HG02610 (cell line): ENCODE measurements around the gene RNASEH2A.

ENCODE experiments used
- ATAC-seq: cut with Tn5 transposase; IDR thresholded peaks from one replicate; pipeline ENCODE4 v1.9.1; 2021; ENCODE audit warnings: mild to moderate bottlenecking, moderate library complexity; ENCODE audit not compliant: unreplicated experiment

RNASEH2A gene

DNA sequence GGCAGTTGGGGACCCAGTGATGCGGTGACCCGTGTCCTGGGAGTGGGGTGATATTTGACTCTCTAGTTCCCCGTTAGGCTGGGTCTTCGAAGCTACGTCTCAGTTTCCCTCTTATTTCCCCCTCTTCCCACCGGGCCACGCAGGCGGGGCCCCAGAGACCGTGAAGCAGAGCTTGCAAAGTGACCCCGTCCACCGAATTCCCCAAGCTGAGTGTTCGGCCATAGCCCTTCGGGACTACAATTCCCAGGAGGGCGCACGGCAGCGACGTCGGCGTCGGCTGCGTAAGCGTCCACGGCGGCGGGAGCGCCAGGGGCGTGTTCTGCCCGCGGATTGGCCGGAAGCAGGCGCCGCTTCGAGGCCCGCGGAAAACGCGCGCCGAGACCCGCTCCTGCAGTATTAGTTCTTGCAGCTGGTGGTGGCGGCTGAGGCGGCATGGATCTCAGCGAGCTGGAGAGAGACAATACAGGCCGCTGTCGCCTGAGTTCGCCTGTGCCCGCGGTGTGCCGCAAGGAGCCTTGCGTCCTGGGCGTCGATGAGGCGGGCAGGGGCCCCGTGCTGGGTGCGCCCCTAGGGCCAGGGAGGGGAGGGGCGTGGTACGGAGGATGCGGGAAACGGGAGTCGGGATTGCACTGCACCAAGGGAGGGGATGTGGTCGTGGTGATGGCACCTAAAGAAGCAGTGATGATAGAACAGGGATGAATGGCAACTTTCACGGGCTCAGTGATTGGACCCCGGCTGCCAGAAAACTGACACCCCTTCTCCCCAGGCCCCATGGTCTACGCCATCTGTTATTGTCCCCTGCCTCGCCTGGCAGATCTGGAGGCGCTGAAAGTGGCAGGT is at the start of gene RNASEH2A:
RNASEH2A (plus strand) TSS at position 343 of the 840 bp plus-strand sequence; CDS start at position 433, 90 bp downstream.
- peak; percentile 75 for ATAC-seq

- no peak for ATAC-seq
These were observed 48.7 kb upstream of the RNASEH2A start for GRCh38 chr19:12757544-12758274.

DNA sequence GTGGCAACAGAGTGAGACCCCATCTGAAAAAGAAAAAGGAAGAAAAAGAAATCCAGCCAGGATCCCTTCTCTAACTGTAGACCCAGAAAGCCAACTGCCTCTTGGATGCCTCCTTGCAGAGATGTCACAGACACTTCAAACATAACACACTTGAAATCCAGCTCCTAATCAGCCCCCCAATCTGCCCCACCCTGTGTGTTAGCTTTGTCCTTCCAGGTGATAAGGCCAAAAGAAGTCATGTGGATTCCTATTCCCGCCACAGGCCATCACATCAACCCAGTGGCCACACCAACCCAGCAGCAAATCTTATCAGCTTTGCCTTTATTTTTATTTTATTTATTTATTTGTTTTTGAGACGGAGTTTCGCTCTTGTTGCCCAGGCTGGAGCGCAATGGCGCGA is 46.7 kb upstream of the RNASEH2A start:
- no peak for ATAC-seq

DNA sequence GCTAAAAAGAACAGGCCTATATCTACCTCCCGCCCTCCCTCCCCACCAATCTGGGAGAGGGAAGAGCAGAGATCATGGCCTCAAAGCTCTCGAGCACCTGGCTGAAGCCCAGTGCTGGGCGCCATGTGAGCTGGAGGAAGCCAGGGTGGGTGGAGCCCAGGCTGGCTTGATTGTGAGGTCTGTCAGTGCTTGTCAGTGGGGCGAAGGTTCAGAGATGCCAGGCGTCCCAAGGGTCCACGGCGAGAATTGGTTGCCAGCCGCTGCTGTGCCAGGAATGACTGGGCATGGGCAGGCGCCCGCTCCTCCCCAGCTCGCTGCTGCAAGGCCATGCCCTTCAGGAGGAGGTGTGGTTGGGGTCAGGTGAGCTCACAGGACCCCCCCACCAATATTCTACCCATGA is 43.3 kb upstream of the RNASEH2A start:
- ATAC-seq = no peak

GRCh38 chr19:12764698-12765097 is 41.7 kb upstream of the RNASEH2A start:
- no peak for ATAC-seq

DNA sequence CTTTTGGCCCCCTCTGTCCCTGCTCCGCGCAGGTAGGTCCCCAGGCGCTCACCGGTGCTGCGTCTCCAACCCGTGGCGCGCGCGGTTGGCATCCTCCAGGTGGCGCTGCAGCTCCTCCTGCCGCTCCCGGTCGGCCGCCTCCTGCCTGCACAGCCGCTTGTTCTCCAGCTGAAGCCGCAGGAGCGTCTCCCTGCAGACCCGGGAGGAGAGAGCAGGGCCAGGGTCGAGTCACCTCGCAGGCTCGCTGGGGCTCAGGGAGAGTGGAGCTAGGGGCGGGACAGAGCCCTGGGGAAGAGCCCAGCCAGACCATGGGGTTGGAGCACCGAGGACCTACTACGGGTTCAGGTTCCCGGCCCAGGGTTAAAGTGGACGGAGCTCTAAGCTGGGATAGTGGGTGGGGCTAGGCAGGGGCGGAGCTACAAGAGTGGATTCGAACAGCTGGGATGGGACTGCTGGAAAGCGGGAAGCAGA is 40.3 kb upstream of the RNASEH2A start:
- no peak for ATAC-seq

- no peak for ATAC-seq
These were observed 39.2 kb upstream of the RNASEH2A start for GRCh38 chr19:12767150-12767549.

DNA sequence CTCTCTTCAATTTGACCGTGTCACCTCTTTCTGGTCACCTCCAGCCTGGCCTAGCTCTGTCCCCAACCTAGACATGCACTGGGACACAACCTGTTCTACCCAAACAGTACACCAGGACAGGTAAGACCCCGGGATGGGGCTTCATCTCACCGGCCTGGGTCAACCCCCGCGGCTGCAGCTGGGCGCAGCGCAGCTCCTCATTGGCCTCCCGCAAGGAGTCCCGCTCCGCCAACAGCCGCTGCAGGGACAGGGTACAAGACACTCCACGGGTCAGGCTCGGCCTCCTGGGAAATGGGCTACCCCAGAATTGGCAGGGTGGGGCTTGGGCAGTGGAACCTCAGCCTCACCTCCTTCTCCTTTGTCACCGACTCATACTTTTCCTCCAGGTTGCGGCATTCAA is 38.7 kb upstream of the RNASEH2A start:
- ATAC-seq = no peak

DNA sequence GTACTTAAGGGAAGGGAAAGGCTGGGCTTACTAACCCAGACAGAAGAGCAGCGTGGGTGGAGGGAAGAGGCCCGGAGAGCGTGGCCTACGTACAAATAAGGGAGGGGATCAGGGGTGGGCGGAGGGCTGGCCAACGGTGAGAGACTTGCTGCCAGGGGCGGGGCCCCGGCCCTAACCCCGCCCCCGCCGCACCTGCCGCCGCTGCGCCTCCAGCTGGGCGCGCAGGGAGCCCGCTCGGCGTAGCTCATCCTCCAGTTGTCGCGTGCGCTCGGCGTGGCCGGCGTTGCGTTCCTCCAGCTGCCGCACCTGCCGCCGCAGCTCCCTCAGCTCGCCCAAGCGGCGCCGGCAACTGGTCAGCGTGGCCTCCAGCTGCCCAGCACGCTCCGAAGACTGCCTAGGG is 36.7 kb upstream of the RNASEH2A start:
- ATAC-seq = no peak

- ATAC-seq = no peak
These were observed 35.5 kb upstream of the RNASEH2A start for GRCh38 chr19:12770922-12771321.

DNA sequence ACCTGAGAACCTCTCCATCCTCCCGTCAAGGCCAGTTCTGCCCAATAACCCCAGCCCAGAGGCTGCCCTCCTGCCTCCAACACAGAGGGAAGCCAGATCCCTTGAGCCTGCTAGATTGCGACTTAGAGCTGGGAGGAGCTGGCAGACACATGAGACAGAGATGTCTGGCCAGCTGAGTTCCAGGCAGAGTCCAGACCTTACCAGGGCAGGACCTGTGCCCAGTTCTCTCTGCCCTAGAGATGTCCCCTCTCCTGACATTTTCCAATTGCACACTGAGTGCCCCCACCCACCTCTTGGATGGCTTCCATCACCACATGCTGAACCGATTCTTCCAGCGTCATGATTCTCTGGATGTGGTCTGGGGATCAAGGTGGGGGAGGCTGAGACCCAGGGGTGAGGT is 34.1 kb upstream of the RNASEH2A start:
- no peak for ATAC-seq

DNA sequence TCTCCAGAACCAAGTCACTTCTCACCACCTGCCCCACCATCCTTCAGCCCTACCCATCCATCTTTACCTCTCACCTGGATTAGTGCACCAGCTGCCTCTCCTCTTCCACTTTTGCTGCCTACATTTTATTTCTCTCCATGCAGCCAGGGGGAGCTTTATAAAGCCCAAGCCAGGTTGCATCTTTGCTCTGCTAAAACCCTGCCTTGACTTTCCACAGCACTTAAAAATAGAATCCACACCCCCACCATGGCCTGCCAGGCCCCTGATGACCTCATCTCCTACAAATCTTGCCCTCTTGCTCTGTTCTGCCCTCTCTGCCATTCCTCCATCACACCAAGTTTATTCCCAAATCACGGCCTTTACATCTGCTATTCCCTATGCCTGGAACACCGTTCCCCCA is 32.8 kb upstream of the RNASEH2A start:
- no peak for ATAC-seq

DNA sequence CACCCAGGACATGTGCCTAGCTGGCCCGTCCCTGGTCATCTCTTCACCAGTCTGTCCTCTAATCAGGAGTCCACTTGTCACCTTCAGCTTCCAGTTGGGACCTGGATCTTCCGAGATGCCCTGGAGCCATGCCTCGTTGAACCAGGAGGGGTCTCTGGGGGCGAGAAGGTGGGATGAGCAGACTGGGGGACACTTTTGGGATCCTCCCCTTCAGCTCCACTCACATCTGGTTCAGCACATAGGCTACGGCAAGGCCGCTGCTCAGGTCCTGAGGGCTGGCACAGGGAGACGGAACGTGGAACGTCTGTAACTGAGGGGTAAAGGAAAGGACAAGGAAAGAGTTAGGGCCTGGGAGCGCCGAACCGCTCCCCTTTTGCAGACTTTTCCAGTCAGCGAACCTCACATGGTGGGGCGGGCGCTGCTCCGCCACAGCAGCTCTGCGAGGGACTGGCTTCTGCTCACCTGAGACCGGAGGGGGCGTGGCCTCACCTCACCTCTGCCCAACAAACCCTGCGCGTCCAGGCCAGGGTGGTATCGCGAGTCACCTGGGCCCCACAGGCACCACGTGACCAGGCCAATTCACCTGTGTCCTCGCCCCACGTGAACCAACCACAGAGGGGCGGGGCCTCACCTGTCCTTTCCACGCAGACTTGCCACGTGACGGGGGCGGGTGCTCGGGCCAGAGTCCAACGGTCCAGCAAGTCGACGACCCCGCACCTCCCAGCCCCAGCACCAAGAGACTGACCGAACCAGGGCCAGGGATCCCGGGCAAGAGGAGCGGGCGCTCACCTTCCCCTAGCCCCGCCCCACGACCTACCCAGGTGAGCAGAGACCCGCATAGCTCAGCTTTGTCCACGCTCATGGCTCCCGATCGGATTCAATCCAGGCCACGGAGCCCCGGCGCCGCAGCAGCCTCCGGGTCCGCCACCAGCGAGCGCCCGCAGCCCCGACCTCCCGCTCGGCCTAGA is 31.5 kb upstream of the RNASEH2A start, which contains the start of gene HOOK2:
HOOK2 (minus strand) TSS at position 965 of the 968 bp plus-strand sequence; CDS start at position 862, 103 bp downstream.
- no peak for ATAC-seq

DNA sequence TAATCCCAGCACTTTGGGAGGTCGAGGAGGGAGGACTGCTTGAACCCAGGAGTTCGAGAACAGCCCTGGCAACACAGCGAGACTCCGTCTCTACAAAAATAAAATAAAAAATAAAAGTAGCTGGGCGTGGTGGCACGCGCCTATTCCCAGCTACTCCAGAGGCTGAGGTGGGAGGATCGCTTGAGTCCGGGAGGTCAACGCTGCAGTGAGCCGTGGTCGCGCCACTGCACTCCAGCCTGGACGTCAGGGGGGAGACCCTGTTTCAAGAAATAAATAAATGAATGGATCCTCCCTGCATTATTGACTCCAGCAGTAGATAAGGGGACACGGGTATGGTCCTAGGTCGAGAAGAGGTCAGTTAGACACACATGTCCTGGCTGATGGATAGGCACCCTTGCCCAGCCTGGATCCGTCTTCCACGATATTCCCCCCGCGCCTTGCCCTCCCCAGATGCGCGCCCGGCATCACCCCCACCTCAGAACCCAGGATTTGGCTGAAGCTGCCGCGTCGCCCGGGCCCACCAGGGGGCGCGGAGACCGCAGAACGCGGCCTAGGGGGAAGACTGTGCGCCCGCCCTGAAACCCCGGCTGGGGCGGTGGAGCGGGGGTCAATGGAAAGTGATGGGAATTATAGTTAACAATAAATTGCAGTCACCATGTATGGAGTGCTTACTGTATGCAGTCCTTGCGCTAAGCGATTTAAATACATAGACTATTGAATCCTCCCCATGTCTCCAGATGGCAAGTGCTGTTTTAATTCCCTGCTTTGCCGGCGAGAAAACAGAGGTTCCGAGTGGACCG is 29.0 kb upstream of the RNASEH2A start:
- ATAC-seq = no peak

GRCh38 chr19:12778017-12778904 is 28.1 kb upstream of the RNASEH2A start:
- no peak for ATAC-seq

DNA sequence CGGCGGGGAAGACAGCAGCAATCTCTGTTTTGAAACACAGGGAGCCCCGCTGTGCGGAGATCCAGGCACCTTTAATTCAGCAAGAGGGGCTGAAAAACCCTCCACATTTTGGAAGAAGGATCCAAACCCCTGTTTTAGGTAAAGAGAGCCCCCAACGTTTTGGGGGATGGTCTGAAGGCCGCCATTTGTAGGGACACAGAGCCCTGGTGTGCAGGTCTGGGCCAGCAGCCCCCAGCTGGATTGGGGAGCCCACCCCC is 27.6 kb upstream of the RNASEH2A start:
- ATAC-seq = no peak

DNA sequence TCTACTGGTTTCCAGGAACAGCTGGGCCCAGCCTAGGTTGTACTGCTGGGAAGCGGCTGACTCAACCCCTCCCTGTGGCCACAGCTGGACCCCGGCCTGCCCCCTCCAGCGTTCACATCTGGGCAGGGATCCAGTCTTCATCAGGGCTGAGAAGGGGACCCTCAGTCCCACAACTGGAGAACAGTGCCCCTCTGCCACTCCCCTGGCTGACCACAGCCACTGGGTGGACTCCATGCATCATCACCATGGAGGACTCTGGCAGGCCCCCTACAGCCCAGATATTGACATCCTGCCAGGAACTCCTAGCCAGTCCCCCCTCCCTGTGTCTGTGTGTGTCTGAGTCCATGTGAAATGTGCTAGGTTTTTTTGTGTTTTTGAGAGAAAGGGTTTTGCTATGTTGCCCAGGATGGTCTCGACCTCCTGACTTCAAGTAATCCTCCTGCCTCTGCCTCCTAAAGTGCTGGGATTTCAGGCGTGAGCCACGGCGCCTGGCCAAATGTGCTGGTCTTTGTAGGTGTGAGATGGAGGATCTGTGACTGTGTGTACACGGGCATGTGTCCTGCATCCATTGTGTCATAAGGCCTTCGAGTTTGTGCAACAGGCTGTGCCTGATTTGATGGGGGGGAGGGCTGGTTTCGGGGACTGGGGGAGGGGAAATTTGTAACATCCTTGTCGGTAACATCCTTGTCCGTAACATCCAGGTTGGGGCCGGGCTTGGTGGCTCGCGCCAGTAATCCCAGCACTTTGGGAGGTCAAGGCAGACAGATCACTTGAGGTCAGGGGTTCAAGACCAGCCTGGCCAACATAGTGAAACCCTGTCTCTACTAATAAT is 27.0 kb upstream of the RNASEH2A start:
- ATAC-seq = no peak

- ATAC-seq = peak; percentile 20
These were observed 24.3 kb upstream of the RNASEH2A start for GRCh38 chr19:12782174-12782423.
